ENCODE measurements around the gene GPAT3.

- TF ChIP-seq CTCF (conservative IDR thresholded peaks at IDR 0.05; ENCODE audit: low read length) (no peak), EZH2phosphoT487 (IDR thresholded peaks at IDR 0.05; ENCODE audit: borderline replicate concordance) (no peak)
Observed at GRCh38 chr4:83618431-83618830, 82.5 kb downstream of the GPAT3 start.
